ENCODE results near the gene PAQR7. TPM values are rescaled to one million over a fixed set of nuclear protein-coding genes. Genes with fewer than 3 reads are reported as not detected.

Gene PAQR7
- total RNA-seq, 1 donor from 2014 or later: 11.9 TPM

DNA sequence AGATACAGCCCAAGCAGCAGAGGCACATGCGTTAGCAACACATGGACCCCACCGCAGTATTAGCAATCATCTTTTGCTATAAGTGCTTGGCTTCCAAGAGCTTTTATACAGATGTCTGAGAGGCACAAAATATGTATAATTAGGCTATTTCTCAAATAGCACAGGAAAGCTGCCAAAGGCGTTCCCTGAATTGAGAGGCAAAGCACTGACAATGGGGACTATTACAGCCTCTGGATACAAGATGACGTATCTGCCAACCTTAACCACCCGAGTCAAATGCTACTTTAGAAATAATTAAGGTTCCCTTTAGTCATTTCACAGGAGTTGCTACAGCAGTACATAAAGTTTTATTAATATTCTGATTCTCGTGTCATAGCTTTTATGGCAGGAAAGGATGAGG is 24.3 kb upstream of the PAQR7 start:
- no peak for TF ChIP-seq CTCF (IDR thresholded peaks at IDR 0.05; ENCODE audit: insufficient read depth, low read length, poor library complexity, severe bottlenecking)
- Histone ChIP-seq H3K27me3 (ENCODE audit: control insufficient read depth, insufficient read depth, low read length) (no peaks in the 10 kb centered on the region), H3K4me3 (ENCODE audit: low read depth, low read length) (no peak overlapping the region), H3K36me3 (ENCODE audit: control insufficient read depth, insufficient read depth, low read length) (peaks cover 4% of the 10 kb centered on the region)
- DNase-seq (ENCODE audit: low read depth): no peak

- no peak overlapping the region for H3K4me3 ChIP-seq (ENCODE audit: low read depth, low read length)
- no peak for DNase-seq (ENCODE audit: low read depth)
- no peaks in the 10 kb centered on the region for H3K27me3 ChIP-seq (ENCODE audit: control insufficient read depth, insufficient read depth, low read length)
- TF ChIP-seq CTCF (IDR thresholded peaks at IDR 0.05; ENCODE audit: insufficient read depth, low read length, poor library complexity, severe bottlenecking): no peak
- peaks cover 5% of the 10 kb centered on the region for H3K36me3 ChIP-seq (ENCODE audit: control insufficient read depth, insufficient read depth, low read length)
Measured at GRCh38 chr1:25898223-25899015, 22.9 kb upstream of the PAQR7 start.

DNA sequence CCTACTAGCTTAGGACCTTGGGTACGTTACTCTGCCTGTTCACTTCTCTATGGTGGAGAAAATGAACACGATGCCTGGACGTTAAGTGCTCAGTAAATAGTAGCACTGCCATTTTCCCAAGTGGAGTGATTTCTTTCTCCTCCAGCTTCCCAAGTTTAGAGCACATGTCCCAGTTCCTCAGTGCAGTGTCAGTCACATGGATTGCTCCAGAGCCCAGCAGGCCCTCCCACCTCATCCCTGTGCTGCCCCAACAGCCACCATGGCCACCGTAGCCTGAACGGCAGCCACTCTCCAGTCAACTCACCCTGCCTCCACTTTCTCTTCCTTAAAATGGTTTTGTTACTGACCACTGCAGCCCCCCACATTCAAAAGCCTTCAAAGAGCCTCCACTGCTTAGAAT is 22.2 kb upstream of the PAQR7 start:
- no peak for DNase-seq (ENCODE audit: low read depth)
- peaks cover 5% of the 10 kb centered on the region for H3K36me3 ChIP-seq (ENCODE audit: control insufficient read depth, insufficient read depth, low read length)
- no peak for TF ChIP-seq CTCF (IDR thresholded peaks at IDR 0.05; ENCODE audit: insufficient read depth, low read length, poor library complexity, severe bottlenecking)

DNA sequence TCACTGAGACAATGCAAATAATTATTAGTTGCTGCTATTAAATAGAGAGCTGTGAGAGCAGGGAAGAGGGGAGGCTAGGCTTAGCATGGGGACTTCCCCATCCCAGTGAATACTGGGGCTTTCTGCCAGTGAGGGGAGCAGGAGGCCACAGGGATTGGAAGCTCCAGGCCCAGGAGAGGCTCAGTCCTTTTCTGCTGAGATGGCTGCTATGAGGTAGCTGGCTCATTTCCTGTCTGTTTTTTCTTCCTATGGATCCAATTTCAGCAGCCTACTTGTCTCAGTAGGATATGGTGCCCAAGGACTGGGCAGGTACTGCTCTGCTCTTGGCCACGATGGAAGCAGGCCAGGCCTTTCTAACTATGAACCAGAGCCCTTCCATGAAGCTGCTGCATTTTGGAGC is 20.8 kb upstream of the PAQR7 start:
- H3K4me3 ChIP-seq (ENCODE audit: low read depth, low read length): no peak overlapping the region
- peaks cover 3% of the 10 kb centered on the region for H3K36me3 ChIP-seq (ENCODE audit: control insufficient read depth, insufficient read depth, low read length)
- TF ChIP-seq CTCF (IDR thresholded peaks at IDR 0.05; ENCODE audit: insufficient read depth, low read length, poor library complexity, severe bottlenecking): no peak
- no peak for DNase-seq (ENCODE audit: low read depth)
- no peaks in the 10 kb centered on the region for H3K27me3 ChIP-seq (ENCODE audit: control insufficient read depth, insufficient read depth, low read length)

More for the DNA sequence above, 22.2 kb upstream of the PAQR7 start:
- no peaks in the 10 kb centered on the region for H3K27me3 ChIP-seq (ENCODE audit: control insufficient read depth, insufficient read depth, low read length)
- no peak overlapping the region for H3K4me3 ChIP-seq (ENCODE audit: low read depth, low read length)

DNA sequence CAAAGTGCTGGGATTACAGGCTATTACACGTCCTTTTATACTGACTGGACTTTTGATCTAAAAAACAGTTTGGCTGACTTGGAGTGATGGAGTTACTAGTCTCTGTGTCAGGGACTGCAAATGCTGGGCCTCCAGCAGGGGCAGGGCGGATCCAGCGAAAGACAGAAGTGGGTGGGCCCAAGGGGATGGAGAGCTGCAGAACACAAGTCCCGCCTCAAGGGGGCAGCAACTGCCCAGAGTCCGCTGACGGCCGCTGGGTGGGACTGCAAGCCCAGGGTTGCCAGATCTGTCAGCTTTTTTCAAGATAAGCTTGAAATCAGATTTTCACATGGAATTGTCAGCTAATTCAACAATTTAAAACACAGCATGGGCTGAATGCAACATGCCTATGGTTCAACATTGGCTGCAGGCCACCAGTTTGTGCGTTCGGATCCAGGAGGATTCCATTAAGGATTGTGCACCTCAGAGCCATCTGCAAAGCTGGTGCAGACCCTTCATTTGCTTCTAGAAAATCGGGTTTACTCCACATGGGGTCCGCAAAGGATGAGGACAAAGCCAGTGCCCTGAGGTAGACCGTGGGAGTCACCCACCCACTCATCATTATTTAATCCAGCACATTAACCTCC is 20.0 kb upstream of the PAQR7 start:
- Histone ChIP-seq H3K4me3 (ENCODE audit: low read depth, low read length) (no peak overlapping the region), H3K36me3 (ENCODE audit: control insufficient read depth, insufficient read depth, low read length) (peaks cover 3% of the 10 kb centered on the region), H3K27me3 (ENCODE audit: control insufficient read depth, insufficient read depth, low read length) (no peaks in the 10 kb centered on the region)
- TF ChIP-seq CTCF (IDR thresholded peaks at IDR 0.05; ENCODE audit: insufficient read depth, low read length, poor library complexity, severe bottlenecking): peak; percentile 100
- peak; percentile 49 for DNase-seq (ENCODE audit: low read depth)
